ENCODE data around the gene PDZD2.

Gene PDZD2

DNA sequence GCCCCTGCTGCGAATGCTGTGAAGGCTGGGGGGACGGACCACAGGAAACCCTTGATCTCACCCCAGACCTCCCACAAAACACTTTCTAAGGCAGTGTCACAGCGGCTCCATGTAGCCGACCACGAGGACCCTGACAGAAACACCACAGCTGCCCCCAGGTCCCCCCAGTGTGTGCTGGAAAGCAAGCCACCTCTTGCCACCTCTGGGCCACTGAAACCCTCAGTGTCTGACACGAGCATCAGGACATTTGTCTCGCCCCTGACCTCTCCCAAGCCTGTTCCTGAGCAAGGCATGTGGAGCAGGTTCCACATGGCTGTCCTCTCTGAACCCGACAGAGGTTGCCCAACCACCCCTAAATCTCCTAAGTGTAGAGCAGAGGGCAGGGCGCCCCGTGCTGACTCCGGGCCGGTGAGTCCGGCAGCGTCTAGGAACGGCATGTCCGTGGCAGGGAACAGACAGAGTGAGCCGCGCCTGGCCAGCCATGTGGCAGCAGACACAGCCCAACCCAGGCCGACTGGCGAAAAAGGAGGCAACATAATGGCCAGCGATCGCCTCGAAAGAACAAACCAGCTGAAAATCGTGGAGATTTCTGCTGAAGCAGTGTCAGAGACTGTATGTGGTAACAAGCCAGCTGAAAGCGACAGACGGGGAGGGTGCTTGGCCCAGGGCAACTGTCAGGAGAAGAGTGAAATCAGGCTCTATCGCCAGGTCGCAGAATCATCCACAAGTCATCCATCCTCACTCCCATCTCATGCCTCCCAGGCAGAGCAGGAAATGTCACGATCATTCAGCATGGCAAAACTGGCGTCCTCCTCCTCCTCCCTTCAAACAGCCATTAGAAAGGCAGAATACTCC lies 450.4 kb downstream of the PDZD2 start:
- DNase-seq: no peak

DNA sequence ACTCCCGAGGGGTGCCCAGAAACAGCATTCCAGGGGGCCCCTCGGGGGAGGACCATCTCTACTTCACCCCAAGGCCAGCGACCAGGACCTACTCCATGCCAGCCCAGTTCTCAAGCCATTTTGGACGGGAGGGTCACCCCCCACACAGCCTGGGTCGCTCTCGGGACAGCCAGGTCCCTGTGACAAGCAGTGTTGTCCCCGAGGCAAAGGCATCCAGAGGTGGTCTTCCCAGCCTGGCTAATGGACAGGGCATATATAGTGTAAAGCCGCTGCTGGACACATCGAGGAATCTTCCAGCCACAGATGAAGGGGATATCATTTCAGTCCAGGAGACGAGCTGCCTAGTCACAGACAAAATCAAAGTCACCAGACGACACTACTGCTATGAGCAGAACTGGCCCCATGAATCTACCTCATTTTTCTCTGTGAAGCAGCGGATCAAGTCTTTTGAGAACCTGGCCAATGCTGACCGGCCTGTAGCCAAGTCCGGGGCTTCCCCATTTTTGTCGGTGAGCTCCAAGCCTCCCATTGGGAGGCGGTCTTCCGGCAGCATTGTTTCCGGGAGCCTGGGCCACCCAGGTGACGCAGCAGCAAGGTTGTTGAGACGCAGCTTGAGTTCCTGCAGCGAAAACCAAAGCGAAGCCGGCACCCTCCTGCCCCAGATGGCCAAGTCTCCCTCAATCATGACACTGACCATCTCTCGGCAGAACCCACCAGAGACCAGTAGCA lies 451.3 kb downstream of the PDZD2 start:
- DNase-seq: no peak

DNA sequence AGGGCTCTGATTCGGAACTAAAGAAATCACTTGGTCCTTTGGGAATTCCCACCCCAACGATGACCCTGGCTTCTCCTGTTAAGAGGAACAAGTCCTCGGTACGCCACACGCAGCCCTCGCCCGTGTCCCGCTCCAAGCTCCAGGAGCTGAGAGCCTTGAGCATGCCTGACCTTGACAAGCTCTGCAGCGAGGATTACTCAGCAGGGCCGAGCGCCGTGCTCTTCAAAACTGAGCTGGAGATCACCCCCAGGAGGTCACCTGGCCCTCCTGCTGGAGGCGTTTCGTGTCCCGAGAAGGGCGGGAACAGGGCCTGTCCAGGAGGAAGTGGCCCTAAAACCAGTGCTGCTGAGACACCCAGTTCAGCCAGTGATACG lies 451.8 kb downstream of the PDZD2 start:
- DNase-seq: no peak

DNA sequence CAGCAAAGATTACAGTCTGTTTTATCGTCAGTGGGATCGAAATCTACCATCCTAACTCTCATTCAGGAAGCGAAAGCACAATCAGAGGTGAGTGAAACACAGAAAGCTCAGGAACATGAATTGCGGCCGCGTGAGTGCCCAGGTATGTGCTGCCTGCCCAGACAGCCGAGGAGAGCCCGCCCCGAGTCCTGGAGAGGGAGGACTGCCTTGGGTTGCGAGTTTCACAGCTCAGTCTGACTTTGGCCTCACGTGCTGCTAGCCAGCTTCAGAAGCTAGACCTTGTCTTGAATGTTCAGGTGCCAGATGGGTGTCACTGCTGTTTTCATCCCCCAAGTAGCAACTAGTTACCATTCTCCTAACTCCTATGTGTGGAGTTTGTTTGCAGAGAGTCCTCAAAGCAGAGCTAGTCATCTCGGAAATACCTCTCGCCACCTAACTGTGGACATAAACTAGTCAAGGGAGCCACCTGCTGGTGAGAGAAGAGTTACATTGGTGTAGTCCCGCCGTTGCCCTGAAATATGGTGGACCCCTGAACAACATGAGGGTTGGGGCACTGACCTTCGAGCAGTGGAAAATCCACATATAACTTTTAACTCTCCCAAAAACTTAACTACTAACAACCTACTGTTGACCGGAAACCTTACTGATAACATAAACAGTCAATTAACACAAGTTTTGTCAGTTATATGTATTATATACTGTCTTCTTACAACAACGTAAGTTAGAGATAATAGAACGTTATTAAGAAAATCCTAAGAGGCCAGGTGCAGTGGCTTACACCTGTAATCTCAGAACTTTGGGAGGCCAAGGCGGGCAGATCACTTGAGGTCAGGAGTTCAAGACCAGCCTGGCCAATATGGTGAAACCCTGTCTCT lies 454.2 kb downstream of the PDZD2 start:
- DNase-seq: peak; percentile 72

DNA sequence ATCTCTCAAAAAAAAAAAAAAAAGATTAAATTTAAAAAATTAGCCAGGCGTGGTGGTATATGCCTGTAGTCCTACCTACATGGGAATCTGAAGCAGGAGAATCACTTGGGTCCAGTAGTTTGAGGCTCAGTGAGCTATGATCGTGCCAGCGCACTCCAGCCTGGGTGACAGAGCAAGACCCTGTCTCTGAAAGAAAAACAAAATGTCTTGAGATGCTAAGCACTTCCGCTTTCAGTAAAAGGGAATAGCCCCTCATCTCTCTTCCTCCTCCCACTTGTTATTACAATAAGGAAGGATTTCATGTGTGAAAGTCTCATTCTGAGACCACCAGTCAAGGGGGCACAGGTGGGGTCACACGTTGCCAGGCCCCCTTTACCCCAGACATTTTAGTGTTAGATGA lies 455.8 kb downstream of the PDZD2 start:
- DNase-seq: no peak

DNA sequence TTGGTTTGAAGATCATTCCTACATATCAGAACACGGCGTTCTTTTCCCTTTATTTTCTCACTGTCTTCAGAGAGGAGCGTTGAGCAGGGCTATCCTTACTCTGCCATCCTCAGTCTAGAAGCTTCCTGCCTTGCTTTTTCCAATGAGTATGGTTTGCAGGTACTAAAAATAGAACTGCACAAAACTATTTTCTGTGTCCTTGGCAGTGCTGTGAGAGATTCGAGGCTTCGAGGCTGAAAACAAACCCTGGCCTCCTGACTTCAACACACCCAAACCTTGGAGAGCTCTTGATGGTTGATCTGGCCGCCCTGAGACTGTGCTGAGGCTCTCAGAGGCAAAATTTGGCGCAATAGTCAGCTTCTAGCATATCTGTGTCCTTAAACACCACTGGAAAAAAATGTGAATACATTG lies 456.3 kb downstream of the PDZD2 start:
- peak; percentile 18 for DNase-seq

DNA sequence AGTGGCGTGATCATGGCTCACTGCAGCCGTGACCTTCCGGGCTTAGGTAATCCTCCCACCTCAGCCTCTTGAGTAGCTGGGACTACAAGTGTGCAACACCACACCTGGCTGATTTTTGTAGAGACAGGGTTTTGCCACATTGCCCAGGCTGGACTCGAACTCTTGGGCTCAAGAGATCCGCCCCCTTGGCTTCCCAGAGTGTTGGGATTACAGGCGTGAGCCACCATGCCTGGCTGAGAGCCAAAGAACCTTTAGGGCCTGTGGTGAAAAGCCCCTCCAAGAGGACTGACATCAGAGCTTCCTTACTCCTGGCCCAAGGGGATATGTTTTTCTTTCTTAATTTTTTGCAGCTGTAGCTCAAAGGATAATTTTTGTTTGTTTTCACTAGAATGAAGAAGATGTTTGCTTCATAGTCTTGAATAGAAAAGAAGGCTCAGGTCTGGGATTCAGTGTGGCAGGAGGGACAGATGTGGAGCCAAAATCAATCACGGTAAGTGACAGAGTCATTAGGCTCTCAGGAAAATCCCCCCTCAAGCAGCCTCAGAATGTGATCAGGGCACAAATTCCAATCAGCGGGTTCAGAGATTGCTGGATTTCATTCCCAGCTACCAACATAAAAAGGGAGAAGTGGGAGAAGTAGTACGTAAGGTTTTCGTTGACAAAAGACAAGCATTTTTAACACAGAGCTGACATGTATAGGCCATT lies 458.1 kb downstream of the PDZD2 start:
- peak; percentile 51 for DNase-seq

DNA sequence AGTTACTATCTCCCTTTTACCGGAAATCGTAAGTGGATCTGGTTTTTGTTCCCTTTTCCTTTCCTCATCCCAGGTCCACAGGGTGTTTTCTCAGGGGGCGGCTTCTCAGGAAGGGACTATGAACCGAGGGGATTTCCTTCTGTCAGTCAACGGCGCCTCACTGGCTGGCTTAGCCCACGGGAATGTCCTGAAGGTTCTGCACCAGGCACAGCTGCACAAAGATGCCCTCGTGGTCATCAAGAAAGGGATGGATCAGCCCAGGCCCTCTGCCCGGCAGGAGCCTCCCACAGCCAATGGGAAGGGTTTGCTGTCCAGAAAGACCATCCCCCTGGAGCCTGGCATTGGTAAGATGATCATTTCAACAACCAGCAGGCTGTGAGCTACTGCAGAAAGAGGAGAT lies 459.4 kb downstream of the PDZD2 start:
- no peak for DNase-seq

DNA sequence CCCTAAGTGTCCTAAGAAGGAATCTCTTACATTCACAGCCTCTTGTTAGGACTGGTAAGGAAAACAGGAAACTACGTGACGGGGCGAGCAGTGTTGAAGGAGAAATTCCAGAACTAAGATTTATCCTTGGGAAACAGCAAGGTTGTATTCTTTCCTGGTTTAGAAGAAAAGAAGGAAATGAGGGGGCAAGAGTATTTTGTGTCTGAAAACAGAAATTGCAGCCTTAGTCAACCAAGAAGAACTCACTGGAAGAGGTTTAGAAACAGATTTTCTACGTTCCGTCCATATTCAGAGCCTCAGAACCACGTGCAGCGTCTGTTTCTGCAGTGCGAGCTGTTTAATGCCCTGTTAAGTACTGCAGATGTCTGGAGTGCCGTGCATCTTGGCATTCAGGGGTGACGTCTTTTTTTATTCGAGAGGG lies 460.0 kb downstream of the PDZD2 start:
- no peak for DNase-seq

DNA sequence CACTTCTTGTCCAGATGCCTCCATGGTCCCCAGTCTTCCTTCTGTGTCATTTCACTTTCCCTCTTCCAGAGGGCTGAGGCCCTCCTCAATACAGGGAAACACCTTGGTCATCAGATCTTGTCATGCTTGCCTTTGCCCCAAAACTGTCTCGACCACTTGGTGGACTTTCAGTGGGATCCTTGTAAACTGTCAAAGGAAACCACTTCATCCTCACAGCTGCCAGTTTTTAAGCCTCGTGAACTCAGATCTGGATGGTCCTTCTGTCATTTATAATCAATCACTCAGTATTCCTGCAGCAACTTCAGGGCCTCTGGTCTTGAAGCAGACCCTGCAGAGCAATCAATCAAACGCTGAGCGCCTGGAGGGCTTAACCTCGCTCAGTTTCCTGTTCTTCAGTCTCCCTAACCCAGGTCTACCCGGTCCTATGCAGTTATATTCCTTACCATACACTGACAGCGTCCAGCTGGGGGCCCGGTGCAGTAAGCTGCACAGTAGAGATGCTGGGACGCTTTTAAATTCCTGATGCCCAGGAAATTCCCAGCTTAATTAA lies 460.6 kb downstream of the PDZD2 start:
- no peak for DNase-seq

DNA sequence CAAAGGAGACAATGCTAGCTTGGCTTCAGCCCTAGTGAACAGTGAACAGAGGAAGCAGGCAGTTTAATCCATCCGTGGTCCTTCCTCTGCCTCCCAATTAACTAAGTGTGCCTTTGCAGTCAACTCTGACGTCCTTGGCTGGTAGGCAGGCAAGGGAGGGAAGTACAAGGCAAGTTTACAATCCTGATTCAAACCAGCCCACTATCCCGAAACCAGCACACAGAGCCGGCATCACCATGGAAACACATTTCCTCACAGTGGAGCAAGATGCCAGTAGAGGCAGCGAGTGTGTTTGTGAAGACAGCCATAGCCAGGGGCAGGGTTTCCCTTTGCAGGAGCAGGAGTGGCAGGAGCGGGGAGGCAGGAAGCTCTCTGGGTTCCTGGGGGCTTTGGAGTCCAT lies 461.3 kb downstream of the PDZD2 start:
- peak; percentile 20 for DNase-seq

DNA sequence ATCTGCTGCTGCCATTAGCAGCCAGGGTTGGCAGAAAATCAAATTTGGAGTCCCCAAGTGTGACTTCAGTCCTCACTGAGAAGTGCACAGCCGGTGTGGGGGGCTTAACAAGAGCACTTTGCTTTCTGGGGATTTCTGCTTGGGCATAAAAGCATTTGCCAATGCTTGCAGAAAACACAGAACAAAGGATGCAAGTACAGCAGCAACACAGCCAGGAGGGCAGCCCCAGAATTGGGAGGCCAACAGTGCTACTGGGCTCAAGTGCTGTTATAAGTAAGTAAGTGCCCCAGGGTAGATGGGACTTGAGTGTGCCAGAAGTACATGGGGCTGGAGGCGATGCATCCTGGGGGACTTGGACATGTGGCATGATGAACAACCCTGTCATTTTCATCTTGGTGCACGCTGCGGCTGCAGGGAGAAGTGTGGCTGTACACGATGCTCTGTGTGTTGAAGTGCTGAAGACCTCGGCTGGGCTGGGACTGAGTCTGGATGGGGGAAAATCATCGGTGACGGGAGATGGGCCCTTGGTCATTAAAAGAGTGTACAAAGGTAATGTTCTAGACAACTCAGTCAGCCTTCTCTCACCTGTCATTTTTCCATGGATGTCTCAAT lies 461.9 kb downstream of the PDZD2 start:
- no peak for DNase-seq

DNA sequence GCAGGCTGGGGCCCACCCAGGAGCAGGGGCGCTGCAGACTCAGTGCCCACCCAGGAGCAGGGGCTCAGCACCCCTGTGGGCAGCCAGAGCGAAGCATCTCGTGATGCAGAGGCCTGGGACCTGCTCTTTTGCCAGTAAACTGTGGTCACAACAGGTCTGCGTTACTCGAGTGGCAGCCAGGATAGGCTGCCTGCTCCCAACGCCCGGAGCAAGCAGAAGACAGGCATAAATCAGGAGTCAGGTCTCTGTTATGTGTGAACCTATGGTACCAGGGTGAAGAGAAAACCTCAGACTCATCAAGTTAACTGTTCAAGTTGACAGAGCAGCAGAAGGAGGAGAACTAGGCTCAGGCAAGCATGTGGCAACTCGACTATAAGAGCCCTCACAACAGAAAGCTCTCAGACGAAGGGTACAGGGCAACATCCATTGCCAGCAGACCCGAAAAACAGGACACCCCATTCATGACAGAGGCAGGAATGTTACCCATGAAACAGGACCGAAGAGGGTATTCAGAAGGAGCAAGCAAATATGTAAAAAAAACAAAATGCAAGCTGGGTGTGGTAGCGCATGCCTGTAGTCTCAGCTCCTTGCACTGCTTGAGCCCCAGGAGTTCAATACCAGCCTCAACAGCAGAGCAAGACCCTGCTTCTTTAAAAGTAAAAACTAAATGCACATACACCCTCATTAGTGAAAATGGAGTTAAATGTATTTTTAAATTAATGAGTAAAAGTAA lies 463.5 kb downstream of the PDZD2 start:
- DNase-seq: no peak

DNA sequence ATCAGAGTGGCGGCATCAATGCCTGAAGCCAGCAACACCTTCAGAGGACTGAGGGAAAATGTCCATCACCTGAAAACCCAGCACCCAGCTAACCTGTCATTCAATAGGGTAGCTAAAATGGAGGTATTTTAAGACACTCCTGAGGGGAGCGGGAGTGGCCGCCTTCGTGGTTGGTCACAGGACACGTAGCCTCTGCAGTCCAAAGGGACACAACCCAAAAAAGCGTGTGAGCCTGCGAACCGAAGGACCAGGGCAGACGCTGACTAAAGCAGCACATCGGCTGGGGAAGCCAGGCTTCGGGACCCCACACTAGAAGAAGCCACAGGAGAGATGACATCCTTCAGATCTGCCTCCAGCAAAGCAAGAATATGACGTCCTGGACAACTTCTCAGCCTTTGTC lies 464.6 kb downstream of the PDZD2 start:
- DNase-seq: no peak

DNA sequence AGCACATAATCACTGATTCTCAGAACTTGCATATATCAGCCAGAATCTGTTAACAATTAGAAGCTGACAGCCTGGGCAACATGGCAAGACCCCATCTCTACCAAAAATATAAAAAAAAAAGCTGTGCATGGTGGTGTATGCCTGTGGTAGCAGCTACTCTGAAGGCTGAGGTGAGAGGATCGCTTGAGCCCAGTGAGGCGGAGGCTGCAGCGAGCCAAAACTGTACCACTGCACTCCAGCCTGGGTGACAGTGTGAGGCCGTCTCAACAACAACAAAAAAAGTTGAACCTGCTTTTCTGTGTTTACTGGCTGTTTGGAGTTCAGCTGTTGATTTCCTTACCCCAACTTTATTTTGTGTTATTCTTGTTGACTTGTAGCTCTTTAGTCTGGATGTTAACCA lies 468.4 kb downstream of the PDZD2 start:
- no peak for DNase-seq

DNA sequence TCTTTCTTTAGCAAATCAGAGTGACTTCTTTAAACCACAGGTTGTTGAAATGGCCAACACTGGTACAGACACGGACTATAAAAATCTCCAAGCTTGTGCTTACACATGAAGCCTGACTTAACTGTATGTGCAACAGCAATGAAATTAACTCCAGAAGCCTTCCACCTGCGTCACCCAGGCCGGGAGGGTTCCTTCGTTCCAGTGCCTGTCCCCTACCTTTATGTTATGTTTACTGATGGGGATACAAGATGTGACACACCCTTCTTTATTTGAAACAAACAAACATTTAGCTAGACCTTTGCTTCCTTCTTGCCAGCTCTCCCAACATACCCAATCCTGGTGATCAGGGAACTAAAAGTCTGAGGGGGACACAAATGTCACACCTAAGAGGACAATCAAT lies 469.2 kb downstream of the PDZD2 start:
- DNase-seq: no peak

DNA sequence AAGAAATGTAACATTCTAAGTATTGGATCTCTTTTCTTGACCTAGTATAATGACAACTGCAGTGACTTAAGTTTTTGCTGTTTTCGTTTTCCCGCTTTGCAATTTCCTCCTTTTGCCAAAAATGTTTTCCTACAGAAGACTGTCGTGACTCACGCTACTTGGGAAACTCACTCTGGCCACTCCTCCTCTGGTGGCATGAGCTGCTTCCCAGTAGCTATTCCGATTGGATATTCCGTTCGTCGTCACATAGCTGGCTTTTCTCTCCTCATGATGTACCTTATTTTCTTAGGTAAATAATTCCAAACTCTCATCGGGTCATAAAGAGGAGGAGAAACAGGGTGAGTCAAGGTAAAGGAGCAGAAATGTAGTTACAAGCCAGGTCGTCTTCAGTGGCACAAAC lies 470.3 kb downstream of the PDZD2 start:
- DNase-seq: peak; percentile 19

DNA sequence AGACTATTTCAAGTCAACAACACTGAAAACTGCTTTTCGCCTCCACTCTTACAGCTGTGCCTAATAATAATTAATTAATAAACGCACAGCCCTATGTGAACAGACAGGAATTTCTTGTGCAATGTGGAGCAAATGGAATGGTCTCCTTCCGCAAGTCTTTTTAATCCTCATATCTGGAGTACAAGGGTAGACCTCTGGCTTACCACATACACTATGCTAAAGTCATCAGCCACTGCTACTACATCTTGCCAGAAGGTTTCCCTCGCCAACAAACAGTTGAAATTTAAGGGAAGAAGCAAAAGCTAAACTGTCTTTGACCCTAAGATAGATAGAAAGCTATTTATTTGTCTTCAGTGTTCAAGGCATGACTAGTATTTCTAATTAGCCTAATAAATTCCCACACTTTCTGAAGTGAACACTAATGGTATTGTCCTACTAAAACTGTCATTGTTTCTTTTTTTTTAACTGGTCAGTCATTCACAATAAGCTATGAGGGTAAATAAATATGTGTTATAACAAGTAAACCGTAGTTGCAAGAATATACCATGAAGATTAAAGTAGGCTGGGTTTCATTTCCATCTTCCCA lies 471.3 kb downstream of the PDZD2 start:
- DNase-seq: no peak

DNA sequence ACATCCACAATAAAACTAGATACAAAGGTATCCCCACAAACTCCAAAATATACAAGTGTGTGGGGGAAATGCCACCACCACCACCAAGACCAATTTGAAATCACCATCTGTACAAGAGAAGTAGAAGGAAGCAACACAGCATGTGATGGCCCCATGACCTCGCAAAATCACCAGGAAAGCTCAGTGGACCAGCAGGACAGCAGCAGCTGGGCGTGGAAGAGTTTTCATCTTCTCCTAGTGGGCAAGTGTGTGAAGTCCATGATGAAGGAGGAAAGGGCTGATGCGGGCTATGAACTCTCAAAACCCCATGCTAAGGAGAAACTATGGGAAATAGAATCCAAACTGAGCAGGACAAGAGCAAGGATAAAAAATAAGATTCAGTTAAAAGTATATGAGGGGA lies 477.1 kb downstream of the PDZD2 start:
- DNase-seq: no peak

DNA sequence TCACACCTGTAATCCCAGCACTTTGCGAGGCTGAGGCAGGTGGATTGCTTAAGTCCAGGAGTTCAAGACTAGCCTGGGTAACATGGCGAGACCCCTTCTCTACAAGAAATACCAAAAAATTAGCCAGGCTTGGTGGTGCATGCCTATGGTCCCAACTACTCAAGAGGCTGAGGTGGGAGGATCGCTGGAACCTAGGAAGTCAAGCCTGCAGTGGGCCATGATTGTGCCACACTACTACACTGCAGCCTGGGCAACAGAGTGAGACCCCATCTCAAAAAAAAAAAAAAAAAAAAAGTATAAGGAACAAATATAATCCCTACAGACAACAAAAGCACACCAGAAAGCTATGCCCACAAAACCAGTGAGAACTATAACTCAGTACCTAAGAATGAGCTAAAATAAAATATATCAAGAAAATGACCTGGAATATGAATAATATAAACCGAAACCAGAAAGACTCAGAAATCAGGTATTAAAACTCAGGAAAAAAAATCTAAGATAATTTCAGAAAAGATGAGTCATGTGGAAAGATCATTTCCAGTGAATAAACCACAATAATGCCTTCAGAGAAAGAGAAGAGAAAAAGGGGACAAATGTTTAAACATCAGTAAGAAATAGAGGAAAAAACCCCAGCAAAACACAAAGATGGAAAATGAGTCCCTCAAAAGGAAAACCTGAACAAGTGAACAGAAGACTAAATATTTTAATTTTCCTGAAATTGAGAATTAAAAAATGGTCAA lies 477.8 kb downstream of the PDZD2 start:
- DNase-seq: no peak

All from fibroblast of skin of right quadriceps (primary cell).